GM18499 (cell line): ENCODE measurements around the gene PLXND1.
"Not testable (repeated sequence)": the region's sequence is repeated elsewhere in the genome, so short reads cannot be mapped to it uniquely, and the experiment has no call there.

Experiments used
- ATAC-seq: cut with Tn5 transposase; IDR thresholded peaks from one replicate; pipeline ENCODE4 v1.9.1; 2021; ENCODE audit warnings: moderate number of reproducible peaks; ENCODE audit not compliant: insufficient read depth, unreplicated experiment

Gene PLXND1

GRCh38 chr3:129554356-129555152 is 51.9 kb downstream of the PLXND1 start:
- no peak for ATAC-seq

DNA sequence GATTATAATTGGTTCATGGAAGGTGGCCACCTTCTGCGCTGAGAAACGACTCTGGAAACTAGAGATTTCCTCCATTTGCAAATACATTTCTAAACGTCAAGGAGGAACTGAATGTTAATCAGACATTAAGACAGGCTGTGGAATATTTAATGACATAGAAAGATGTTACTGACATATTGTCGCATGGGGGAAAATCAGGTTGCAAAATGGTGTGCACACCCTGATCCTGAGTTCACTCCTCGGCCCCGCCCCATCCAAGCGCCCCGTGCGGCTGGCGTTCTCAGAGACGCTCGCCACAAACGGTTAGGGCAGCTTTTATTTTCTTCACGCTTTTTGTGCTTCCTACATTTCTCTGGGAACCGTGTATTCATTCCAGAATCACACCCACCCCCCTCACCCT is 52.8 kb downstream of the PLXND1 start:
- ATAC-seq, result no peak

DNA sequence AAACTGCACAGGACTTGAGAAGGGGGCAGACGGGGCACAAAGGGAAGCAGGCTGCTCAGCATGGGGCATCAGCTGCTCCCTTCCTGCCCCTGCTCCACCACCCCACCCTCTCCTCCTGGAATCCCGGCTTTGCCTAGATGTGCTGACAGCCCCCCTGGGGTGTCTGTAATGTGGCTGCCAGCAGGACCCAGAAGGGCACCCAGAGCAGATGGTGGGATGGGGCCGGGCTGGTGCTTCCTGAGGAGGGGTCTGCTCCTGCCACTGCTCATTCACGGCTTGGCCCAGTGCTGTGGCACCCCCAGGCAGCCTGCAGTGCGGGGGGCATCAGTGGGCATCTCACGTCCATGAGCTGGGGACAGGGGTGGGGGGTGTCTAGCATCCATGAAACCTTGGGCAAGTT is 53.3 kb downstream of the PLXND1 start:
- ATAC-seq, result no peak

DNA sequence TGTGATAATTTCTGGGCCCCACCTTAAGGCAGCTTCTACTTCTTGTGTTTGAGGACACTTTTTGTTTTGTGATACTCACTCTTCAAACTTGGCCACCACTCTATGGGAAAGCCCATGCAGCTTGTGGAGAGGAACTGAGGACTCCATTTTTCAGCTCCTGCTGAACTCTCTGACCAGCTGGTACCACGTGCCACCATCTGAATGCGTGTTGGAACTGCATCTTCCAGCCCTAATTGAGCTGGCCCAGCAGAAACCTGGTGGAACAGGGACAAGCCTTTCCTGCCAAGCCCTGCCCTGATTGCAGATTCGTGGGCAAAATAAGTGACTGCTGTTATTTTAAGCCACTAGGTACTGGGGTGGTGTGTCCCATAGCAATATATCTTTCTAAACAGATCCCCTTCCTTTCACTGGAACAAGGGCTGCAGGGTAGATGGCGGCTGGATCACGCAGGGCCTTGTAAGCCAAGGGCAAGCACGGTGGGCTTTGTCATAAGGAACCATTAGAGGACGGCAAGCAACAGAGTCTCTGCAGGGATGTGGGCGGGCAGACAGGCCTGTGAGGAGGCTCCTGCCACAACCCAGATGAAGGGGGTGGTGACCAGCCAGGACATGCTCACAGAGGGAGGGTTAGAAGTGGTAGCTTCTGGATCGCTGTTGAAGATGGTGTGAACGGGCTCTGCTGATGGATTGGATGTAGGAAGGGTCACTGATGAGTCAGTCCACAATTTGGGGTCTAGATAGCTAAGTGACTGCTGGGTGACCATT is 54.0 kb downstream of the PLXND1 start:
- ATAC-seq, result no peak

DNA sequence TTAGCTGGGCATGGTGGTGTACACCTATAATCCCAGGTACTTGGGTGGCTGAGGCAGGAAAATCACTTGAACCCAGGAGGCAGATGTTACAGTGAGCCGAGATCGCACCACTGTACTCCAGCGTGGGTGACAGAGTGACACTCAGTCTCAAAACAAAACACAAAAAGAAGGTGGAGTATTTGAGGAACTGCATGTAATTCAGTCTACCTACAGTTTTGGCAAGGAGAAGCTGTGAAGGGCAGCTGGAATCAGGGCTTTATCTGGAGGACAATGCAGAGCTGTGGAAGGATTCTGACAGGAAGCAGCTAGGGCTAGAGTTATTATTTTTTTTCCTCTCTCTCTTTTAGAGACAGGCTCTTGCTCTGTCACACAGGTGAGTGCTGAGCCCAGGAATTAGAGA is 56.7 kb downstream of the PLXND1 start:
- ATAC-seq, result no peak

DNA sequence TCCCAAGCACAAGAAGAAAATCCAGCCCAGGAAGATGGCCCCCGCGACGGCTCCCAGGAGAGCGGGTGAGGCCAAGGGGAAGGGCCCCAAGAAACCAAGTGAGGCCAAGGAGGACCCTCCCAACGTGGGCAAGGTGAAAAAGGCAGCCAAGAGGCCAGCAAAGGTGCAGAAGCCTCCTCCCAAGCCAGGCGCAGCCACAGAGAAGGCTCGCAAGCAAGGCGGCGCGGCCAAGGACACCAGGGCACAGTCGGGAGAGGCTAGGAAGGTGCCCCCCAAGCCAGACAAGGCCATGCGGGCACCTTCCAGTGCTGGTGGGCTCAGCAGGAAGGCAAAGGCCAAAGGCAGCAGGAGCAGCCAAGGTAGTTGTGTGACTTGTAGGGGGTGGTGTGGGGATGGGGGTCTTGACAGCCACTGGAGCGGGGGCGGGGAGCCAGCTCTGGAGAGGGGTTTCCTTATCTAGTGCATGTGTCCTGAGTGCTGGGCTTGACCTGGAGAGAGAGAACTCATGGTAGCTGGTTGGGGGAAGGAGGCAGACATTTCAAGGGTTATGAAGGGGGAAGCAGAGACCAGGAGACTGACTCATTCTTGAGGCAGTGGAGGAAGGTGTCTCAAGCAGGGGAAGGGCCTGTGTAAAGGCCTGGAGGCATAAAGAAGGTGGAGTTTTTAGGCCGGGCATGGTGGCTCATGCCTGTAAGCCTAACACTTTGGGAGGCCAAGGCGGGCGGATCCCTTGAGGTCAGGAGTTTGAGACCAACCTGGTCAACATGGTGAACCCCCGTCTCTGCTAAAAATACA is 57.3 kb downstream of the PLXND1 start:
- no peak for ATAC-seq

- no peak for ATAC-seq
Measured at GRCh38 chr3:129548104-129548965, 58.1 kb downstream of the PLXND1 start.

DNA sequence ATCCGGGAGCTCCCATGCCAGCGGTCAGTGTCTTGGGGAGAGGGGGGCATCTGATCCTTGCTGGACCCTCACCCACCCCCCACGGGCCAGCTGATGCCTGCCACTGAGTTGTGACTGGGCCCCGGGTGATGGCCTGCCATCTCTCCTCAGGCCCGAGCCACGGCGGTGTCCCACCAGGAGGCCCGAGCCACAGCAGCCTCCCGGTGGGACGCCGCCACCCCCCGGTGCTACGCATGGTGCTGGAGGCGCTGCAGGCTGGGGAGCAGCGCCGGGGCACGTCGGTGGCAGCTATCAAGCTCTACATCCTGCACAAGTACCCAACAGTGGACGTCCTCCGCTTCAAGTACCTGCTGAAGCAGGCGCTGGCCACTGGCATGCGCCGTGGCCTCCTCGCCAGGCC is 59.2 kb downstream of the PLXND1 start:
- no peak for ATAC-seq

DNA sequence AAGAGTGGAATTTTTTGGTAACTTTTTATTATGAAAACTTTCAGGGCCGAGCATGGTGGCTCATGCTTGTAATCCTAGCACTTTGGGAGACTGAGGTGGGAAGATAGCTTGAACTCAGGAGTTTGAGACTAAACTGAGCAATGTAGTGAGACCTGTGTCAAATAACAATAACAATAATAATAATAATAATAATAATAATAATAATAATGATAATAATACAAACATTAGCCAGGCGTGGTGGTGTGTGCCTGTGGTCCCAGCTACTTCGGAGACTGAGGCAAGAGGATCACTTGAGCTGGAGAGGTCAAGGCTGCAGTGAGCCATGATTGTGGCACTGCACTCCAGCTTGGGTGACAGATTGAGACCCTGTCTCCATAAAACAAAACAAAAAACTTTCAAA is 60.5 kb downstream of the PLXND1 start:
- not testable (repeated sequence) for ATAC-seq

DNA sequence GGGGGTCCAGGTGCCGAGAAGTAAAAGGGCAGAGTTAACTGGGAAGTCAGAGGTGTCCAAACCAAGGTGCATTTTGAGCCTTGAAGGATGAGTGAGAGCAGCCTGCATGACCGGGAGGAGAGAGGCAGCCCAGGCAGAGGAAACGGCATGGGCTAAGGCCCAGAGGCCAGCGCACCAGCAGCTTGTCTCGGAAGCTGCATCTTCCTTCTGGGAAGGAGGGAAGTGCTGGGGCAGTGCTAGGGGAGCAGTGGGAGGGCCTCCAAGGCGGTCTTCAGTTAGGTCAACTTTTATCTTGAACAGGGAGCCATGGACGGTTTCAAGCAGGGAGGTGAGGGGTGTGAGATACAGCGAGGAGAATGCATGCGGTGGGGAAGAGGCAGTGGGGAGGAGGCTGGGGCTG is 62.5 kb downstream of the PLXND1 start:
- no peak for ATAC-seq

- no peak for ATAC-seq
Measured at GRCh38 chr3:129543156-129543790, 63.2 kb downstream of the PLXND1 start, which contains the start of gene H1-8. Gene H1-8 (plus strand): TSS chr3:129543175. CDS start chr3:129543219, 44 bp downstream.

DNA sequence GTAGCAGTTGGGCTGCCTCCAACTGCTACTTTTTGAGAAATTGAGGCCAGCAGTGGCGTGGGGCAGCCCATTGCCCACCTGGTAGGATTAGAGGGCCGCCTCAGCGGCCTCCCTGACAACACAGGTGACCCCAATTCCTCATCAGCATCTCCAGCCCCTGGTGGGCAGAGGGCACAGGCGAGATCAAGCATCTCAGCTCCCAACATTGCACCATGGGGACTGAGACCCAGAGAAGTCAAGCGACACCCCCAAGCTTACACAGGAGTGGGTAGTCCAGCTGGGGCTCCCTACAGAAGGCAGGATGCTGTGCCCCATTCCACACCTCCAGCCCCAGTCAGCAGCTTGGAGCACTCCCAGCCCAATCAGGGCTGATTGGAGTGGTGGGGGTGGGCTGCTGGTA is 63.7 kb downstream of the PLXND1 start:
- no peak for ATAC-seq

DNA sequence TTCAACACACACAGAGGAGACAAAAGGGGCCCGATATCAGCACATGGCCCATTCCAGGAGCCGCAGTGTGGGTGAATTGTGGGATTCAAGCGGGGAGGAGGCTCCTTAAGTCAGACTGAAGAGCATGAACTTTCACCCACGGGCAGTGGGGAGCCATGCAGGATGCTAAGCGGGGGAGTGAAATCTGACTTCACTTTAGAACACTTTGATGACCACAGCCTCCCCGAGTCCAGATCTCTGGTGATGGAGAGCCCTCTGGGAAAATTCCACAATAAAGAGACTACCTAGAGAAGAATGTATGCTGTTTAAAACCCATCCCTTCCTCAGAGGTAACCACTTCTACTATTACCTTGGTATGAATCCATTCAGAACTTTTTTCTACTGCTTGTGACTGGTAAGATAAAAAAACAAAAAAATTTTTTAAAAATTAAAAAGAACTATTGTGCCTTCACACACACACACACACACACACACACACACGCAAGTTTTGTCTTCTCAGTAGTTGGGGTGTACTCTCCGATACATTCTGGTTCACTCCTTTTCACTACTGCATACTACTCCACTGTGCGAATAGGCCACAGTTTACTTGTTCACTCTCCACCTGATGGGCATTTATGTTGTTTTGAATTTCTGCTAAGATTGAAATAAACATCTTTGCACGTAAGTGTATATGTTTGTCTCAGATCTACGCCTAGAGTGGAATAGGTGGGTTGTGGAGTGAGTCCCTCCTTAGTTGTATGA is 65.5 kb downstream of the PLXND1 start:
- ATAC-seq, result no peak

DNA sequence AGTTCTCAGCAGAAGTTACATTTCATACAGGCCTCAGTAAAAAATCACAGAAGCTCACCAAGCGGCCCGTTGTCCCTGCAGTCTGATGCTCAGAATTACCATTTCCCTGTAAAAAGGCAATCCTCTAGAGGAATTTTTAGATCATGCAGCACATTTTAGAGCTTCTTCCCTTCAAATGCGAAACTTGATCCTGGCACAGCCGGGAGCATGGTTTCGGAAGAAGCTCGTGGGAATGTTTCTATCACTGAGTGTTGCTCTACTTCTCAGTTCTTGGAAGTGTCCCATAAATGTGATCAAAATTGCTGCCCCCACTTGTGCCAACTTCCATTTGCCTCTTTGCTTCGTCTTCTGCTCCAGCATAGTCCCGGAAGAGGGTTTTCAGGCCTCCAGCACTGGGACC is 67.3 kb downstream of the PLXND1 start:
- ATAC-seq, result no peak

DNA sequence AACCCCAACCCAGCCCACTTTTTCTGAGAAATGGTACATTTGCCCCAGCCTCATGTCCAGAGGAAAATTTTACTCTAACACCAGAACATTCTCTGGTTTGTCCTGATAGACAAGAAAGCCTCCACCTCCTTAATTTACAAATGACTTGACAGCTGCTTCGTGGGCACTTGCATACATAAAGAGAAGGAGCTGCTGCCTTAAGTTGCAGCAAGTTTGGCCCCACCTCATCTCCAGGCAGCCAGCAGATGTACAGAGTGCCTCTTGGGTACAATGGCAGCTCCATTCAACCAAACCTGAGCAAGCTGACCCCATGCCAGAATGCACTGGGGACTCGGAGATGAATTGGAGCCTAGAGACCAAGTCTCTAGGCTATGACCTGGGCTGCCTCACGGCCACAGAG is 69.7 kb downstream of the PLXND1 start:
- no peak for ATAC-seq

DNA sequence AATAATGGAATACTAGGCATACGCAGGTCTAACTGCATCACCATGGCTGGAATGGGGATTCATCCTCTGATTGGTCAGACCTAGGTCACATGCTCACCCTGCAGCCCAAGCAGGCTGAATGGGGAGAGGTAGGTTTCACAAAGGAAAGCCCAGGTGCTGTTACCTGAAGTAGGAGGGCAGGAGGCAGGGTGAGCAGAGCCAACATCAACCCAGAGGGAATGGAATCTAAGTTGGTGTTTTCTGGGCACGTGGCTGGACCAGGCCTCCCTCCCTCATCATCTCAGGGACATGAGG is 70.2 kb downstream of the PLXND1 start:
- ATAC-seq, result no peak

DNA sequence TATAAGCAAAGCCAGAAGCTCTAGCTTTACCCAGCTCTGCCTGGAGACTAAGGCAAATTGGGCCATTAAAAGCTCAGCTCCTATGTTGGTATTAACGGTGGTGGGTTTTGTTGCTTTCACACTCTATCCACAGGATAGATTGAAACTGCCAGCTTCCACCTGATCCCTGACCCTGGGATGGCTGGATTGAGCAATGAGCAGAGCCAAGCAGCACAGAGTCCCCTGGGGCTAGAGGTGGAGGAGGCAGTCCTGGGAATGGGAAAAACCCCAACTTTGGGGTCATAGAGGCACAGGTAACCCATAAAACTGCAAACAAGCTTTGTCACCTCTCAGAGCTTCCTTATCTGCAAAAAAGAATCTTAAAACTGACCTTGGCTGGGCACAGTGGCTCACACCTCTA is 71.4 kb downstream of the PLXND1 start:
- no peak for ATAC-seq

- ATAC-seq, result no peak
Measured at GRCh38 chr3:129534428-129535027, 71.9 kb downstream of the PLXND1 start.

GRCh38 chr3:129533406-129533805 is 73.1 kb downstream of the PLXND1 start:
- no peak for ATAC-seq
